Mucosa of rectum (tissue), 2 donors: ENCODE results near the gene PHF23.

Experiments used
- H3K27ac ChIP-seq, 2 donors: one replicate each; pipeline ENCODE4 v1.7.0; 2013; ENCODE audit warnings: inconsistent platforms in 2 of 2, low read depth in 2 of 2, low read length in 2 of 2
- H3K27me3 ChIP-seq, 2 donors: one replicate each; pipeline ENCODE4 v1.7.0; 2013; ENCODE audit warnings: low read length in 2 of 2; ENCODE audit not compliant: control insufficient read depth in 2 of 2, insufficient read depth in 2 of 2
- H3K36me3 ChIP-seq, 2 donors: one replicate each; pipeline ENCODE4 v1.7.0; 2013; ENCODE audit warnings: low read length in 2 of 2; ENCODE audit not compliant: control insufficient read depth in 2 of 2, insufficient read depth in 2 of 2
- H3K4me1 ChIP-seq, 2 donors: one replicate each; pipeline ENCODE4 v1.7.0; 2013; ENCODE audit warnings: low read length in 2 of 2, mild to moderate bottlenecking in 1 of 2; ENCODE audit not compliant: control insufficient read depth in 2 of 2, insufficient read depth in 2 of 2
- H3K4me3 ChIP-seq, 2 donors: one replicate each; pipeline ENCODE4 v1.7.0; 2013; ENCODE audit warnings: low read length in 2 of 2
- H3K9ac ChIP-seq, 2 donors: one replicate each; pipeline ENCODE4 v1.7.0; 2013; ENCODE audit warnings: low read length in 2 of 2, low read depth in 1 of 2, mild to moderate bottlenecking in 1 of 2
- H3K9me3 ChIP-seq, 2 donors: one replicate each; pipeline ENCODE4 v1.7.0; 2013; ENCODE audit warnings: low read length in 2 of 2; ENCODE audit not compliant: control insufficient read depth in 2 of 2
- donor health status: healthy.
- donor health status: Normal muscosa, but diverticular disease.

The PHF23 gene

DNA sequence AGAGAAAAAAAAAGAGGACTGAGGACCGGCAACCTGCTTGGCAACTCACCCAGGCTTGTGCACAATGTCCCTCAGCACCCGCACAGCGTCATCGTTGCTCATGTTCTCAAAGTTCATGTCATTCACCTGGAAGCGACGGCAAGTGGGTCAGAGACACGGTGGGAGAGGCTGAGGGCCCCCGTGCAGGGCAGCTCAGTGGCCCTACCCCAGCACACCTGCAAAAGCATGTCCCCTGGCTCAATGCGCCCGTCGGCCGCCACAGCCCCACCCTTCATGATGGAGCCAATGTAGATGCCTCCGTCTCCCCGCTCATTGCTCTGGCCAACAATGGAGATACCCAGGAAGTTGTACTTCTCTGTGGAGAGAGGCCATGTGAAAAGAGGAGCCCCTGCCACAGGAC, 10.3 kb downstream of the PHF23 start:
- Histone ChIP-seq H3K36me3 (peaks cover 53 to 57% of the 10 kb centered on the region in 2 donors), H3K27ac (no peak overlapping the region), H3K9me3 (no peaks in the 10 kb centered on the region), H3K9ac (no peak overlapping the region), H3K4me1 (peaks cover 9 to 19% of the 10 kb centered on the region in 2 donors), H3K27me3 (no peaks in the 10 kb centered on the region), H3K4me3 (no peak overlapping the region)

DNA sequence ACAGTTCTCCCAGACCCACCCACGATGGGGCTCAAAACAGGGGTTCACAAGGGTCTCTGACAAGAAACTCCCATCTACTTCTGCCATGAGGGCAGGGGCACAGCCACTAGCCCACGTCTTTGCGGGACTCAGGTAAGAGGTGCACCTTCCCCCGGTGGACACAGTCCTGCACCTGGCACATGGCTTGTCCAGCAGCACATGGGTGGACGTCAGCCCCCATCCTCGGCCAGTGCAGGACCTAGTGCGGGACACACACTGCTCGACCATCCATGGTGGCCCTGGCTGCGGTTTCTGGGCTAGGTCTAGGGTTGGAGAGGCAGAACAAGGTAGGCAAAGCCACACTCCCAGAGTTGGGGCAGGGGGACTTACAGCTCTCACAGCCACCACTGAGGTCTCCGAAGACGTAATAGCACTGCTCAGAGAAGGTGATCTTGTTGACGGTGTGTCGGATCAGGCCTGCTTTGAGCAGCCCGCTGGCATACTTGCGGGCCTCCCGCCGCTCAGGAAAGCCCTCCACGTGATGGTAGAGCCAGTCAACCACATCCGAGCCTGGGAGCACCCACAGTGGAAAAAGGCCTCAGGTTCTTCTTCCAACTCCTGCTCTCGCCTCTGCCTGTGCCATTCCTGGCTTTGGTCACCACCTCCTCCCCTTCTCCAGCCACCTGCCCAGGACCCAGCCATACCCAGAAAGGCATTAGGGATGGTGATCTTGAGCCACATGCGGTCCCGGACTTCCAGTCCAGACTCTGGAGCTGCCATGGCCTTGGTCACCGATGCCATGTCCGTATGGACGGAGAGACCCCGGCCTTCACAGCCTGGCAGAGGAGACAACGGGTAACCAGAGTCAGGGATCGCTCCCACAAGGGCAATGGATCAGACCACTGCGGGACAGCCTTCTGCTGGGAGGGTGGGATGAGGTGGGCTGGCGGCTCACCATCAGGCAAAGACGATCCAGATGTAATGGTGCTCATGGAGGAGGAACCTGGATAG, 12.2 kb downstream of the PHF23 start:
- Histone ChIP-seq H3K4me1 (peaks cover 3 to 7% of the 10 kb centered on the region in 2 donors), H3K4me3 (no peak overlapping the region), H3K27ac (no peak overlapping the region), H3K9me3 (no peaks in the 10 kb centered on the region), H3K9ac (no peak overlapping the region), H3K36me3 (peaks cover 72 to 77% of the 10 kb centered on the region in 2 donors), H3K27me3 (no peaks in the 10 kb centered on the region)

DNA sequence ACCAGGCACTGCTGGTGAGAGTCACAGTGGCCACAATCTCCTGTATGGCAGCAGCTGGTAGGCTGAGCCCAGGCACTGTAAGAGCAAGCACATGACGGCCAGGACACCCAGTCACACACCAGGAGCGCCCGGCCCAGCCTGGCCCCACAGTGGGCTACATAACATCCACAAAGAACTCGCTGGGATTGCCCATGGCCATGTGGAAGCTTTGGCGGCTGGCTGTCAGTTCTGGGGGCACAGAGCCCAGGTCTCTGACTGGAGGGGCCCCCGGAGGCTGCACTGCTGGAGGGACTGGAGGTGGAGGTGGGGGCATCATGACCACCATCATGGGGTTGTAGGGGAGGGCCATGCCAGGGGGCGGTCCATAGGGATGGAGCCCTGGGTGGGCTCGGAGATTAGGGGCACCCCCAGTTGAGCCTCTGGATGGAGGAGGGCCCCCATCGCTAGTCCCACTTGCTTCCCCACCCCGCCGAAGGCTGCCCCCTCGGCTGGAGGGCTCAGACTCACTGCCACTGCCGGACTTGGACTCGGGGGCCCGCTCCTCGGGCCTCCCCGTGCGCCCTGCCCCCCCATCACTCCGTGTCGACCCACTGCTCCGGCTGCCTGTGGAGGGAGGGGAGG, 13.4 kb downstream of the PHF23 start:
- Histone ChIP-seq H3K9ac (no peak overlapping the region), H3K9me3 (no peaks in the 10 kb centered on the region), H3K4me3 (no peak overlapping the region), H3K4me1 (peaks cover 12 to 19% of the 10 kb centered on the region in 2 donors), H3K36me3 (peaks cover 80 to 86% of the 10 kb centered on the region in 2 donors), H3K27me3 (no peaks in the 10 kb centered on the region), H3K27ac (no peak overlapping the region)

DNA sequence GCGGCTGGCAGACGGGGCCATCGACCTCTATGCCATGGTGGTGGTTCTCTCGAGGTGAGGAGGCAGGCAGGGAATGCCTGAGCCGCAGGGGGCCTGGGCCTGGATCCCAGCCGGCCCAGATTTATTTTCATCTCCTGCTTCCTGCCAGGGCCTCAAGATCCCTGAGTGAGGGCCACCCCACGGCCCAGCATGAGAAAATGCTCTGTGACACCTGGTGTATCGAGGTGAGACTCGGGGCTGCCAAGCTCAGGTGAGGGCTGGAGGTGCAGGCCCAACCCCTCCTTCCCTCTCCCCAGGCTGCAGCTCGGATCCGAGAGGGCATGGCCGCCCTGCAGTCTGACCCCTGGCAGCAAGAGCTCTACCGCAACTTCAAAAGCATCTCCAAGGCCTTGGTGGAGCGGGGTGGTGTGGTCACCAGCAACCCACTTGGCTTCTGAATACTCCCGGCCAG, 14.6 kb downstream of the PHF23 start:
- no peak overlapping the region for H3K9ac ChIP-seq
- no peak overlapping the region for H3K4me3 ChIP-seq
- peak overlapping the region in 1 of 2 donors; percentile 21 for H3K27ac ChIP-seq
- H3K4me1 ChIP-seq: peaks cover 18 to 27% of the 10 kb centered on the region in 2 donors
- H3K27me3 ChIP-seq: no peaks in the 10 kb centered on the region
- no peaks in the 10 kb centered on the region for H3K9me3 ChIP-seq
- peaks cover 70 to 77% of the 10 kb centered on the region in 2 donors for H3K36me3 ChIP-seq

DNA sequence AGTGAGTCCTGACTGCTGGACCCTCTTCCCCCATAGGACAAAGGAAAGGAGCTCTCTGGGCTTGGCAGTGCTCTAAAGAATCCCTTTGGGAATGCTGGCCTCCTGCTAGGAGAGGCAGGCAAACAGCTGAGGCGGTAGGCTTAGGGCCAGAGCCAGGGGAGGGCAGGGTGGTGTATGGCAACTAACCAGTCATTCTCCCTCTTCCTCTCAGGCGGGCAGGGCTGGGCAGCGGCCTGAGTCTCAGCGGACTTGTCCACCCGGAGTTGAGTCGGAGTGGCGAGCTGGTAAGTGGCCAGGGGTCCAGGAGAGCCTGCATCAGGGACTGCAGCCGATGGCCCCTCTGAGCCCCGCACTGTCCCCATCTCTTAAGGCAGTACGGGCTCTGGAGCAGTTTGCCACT, 15.1 kb downstream of the PHF23 start:
- no peak overlapping the region for H3K4me3 ChIP-seq
- H3K27me3 ChIP-seq: no peaks in the 10 kb centered on the region
- H3K9ac ChIP-seq: no peak overlapping the region
- H3K9me3 ChIP-seq: no peaks in the 10 kb centered on the region
- H3K27ac ChIP-seq: no peak overlapping the region
- peaks cover 64 to 71% of the 10 kb centered on the region in 2 donors for H3K36me3 ChIP-seq
- H3K4me1 ChIP-seq: peaks cover 24 to 31% of the 10 kb centered on the region in 2 donors

DNA sequence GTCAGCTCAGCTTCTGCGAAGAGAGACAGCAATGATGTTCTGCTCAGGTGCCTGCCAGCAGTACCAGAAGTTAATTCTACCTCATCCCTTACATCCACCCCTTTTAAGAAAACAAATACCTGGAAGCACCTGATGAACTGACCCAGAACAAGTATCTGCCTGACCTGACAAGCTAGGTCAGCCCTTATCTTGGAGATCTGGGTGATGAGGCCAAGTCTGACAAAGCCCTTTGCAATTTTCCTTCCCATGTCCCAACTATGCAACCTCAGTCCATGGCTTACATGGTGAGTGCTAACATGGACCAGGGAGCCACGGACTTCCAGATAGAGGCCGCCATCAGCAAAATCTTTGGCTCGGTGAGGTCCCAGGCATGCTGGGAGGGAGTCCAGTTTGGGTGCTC, 15.9 kb downstream of the PHF23 start:
- Histone ChIP-seq H3K4me3 (no peak overlapping the region), H3K27me3 (no peaks in the 10 kb centered on the region), H3K4me1 (peaks cover 30 to 34% of the 10 kb centered on the region in 2 donors), H3K9me3 (no peaks in the 10 kb centered on the region), H3K36me3 (peaks cover 58 to 65% of the 10 kb centered on the region in 2 donors), H3K27ac (no peak overlapping the region), H3K9ac (no peak overlapping the region)

DNA sequence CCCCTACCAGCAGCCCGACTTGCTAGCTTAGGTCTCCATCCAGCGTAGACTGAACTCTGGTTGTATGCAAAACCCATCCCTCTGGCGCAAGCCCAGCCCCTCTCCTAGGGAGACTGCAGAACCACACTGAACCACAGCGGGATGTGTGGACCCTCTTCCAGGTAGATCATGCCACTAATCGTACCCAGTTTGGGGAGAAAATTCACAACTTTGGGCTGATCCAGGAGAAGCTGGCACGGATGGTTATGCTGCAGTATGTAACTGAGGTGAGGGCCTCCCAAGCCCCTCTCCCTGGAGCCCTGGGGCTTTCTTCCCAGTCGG, 16.3 kb downstream of the PHF23 start:
- peaks cover 54 to 61% of the 10 kb centered on the region in 2 donors for H3K36me3 ChIP-seq
- H3K4me1 ChIP-seq: peaks cover 34% of the 10 kb centered on the region in 2 donors
- no peaks in the 10 kb centered on the region for H3K9me3 ChIP-seq
- H3K27ac ChIP-seq: no peak overlapping the region
- no peaks in the 10 kb centered on the region for H3K27me3 ChIP-seq
- H3K9ac ChIP-seq: no peak overlapping the region
- no peak overlapping the region for H3K4me3 ChIP-seq

DNA sequence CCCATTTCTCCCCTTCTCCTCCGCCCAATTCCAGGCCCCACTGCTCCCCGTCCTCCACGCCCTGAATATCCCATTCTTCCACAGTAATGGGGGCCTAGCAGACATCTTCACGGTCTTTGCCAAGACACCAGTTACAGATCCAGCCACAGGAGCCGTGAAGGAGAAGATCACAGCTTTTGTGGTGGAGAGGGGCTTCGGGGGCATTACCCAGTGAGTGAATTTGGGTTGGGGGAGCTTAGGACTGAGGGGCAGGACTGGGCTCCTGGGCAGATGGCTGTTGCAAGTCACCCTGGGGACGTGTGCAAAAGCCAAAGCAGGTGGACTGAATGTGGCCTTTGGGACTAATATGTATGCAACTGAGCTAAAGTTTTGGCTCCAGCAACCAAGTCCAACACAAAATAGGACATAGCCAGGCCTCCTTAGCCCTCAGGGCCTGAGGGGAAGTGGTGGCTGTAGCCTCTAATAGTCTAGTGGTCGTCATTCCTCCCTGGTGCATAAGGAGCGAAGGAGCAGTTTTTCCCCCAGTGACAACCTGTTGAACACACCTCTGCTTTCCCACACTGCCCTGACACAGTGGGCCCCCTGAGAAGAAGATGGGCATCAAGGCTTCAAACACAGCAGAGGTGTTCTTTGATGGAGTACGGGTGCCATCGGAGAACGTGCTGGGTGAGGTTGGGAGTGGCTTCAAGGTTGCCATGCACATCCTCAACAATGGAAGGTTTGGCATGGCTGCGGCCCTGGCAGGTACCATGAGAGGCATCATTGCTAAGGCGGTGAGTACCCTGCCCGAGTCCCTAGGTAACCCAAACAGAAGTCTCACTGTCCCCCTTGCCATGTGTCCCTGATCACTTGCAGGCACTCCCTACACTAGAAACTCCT, 16.9 kb downstream of the PHF23 start:
- Histone ChIP-seq H3K36me3 (peaks cover 51 to 56% of the 10 kb centered on the region in 2 donors), H3K9ac (peak overlapping the region in 1 of 2 donors; percentile 32), H3K27me3 (no peaks in the 10 kb centered on the region), H3K4me3 (no peak overlapping the region), H3K9me3 (no peaks in the 10 kb centered on the region), H3K4me1 (peaks cover 36 to 38% of the 10 kb centered on the region in 2 donors), H3K27ac (no peak overlapping the region)

DNA sequence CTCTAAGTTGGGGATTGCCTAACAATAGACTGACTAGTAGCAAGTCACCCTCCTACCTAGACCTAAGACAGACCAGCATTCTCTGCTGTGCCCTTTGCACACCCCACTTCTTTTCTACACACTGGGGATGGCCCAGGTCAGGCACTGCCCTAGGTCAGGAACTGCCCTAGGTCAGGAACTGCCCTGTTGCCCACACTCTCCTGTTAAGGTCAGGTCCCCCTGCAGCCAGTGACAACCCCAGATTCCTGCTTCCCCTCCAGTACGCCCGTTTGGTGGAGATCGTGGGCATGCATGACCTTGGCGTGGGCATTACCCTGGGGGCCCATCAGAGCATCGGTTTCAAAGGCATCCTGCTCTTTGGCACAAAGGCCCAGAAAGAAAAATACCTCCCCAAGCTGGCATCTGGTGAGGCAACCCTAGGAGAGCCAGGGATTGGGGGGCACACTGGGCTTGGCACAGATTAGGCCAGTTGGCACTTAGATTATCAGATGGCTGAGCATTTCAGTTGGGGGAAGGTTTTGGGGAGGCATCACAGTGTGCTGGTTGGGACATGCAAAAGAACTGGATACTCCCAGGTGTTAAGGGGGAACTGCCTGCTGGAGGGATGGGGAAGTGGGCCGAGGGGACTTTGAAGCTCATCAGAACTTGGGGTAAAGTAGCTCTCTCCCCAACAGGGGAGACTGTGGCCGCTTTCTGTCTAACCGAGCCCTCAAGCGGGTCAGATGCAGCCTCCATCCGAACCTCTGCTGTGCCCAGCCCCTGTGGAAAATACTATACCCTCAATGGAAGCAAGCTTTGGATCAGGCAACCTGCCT, 17.8 kb downstream of the PHF23 start:
- H3K4me3 ChIP-seq: peak overlapping the region; percentile 84 to 88
- H3K27ac ChIP-seq: peak overlapping the region; percentile 99
- H3K4me1 ChIP-seq: peaks cover 36 to 38% of the 10 kb centered on the region in 2 donors
- no peaks in the 10 kb centered on the region for H3K9me3 ChIP-seq
- H3K36me3 ChIP-seq: peaks cover 43 to 47% of the 10 kb centered on the region in 2 donors
- peak overlapping the region; percentile 92 to 98 for H3K9ac ChIP-seq
- no peaks in the 10 kb centered on the region for H3K27me3 ChIP-seq
